ENCODE data around the gene TBC1D22A.

Gene TBC1D22A

GRCh38 chr22:46958658-46959057, 196.2 kb downstream of the TBC1D22A start:
- no peak for DNase-seq (ENCODE audit: low read depth)

DNA sequence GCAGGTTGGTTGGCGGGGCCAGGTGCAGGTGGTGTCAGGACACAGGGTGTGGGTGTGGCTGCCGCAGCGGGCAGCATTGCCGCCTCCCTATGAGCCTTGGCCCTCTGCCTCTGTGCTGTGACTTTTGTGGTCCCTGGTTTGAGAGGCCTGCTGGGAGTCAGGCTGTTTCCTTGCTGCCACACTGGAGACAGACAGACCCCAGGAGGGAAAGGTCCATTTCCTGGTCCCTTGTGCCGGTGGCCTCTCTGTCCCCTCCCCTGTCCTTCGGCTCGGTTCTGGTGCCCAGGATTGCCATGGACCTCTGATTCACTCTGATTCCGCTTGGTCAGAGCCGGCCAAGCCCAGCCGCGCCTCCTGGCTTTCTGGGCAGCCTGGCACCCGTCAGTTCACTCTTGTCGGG, 196.9 kb downstream of the TBC1D22A start:
- DNase-seq (ENCODE audit: low read depth), result no peak

- DNase-seq (ENCODE audit: low read depth), result no peak
Observed at GRCh38 chr22:46961591-46962295, 199.3 kb downstream of the TBC1D22A start.

DNA sequence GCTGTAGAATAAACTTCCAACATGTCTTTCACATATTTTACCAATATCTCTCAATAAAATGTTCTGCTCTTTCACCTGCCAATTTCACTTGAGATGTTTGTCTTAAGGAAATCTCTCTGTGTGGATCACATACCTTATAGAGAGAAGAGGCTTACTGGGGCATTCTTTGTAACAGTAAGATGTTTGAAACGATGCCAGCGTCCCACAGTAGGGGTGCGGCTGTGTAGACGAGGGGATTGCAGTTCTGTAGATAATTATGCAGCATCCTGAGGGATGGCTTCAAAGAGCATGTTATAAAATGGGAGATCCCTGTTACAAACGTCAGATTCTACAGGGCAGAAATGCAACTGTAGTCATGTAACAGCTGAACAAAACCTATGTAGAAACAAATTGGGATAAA, 200.0 kb downstream of the TBC1D22A start:
- no peak for DNase-seq (ENCODE audit: low read depth)

DNA sequence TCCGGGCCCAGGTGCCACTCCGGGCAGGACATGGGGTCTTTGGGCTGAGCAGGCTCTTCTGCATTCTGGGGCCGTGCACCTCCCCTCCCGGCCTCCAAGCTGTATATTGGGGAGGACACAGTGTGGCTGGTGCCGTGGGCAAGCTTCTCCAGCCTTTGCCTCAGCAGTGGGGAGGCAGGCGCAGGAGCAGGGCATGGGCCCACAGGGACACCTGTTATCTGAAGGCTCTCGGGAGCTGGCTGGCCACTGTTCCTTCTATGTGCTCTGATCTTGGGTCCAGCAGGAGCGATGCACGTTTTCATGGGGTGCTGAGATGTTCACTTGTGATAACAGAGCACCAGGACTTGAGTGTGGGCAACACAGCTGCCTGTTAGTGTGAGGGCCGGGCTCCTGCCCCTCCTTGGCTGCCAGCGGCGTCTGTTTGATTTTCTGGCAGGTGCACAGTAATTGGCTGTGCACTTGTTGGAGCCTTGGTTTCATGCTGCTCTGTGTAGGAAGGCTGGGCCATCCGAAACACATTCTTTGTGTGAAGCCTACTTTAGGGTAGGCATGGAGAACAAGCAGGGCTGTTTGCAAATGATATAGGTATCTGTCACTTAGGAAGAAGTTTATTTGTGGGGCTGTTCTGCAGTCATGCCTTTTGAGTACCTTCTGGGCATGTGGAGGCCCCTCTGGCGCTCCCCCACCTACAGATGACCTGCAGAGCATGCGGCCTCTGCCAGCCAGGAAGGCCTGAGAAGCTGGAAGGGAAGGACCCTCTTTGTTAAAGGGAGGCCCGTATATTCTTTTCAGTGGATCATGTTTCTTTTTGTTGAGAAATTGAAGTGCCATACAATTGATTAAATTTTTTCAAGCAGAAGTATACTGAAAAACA, 201.5 kb downstream of the TBC1D22A start:
- DNase-seq (ENCODE audit: low read depth), result no peak

DNA sequence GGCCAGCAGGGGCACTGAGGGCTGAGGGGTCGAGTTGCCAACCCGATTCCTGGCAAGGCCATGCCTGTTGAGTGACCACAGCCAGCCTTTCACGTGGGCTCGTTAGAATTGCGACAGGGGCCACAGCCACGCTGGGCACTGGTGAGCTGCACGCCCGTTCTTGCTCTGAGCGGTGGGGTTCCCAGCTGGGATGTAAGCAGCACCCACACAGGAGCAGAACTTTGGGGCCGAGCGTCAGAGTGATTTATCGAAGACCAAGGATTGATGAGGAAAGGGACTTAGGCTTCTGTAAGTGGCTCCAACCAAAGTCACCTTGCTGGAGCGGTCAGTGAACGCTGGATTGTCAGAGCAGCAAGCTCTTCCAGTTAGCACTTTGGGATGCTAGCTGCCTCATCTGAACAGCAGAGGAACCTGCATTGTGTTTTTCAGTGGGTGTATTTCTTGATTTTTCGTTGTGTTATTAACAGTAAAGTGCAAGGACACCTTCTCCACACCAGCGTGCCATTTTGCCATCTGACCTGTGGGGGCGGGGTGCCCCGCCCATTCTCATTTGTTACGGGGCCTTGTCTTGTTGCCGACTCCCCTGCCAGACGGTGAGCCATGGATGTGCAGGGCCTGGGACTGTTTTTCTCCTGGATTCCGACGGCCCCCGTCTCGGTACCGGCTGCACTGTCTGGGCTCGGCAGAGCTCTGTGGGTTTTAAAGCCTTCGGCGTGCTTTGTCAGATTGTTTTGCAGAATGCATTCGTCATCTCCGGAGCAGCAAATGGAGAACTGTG, 202.5 kb downstream of the TBC1D22A start:
- DNase-seq (ENCODE audit: low read depth), result no peak

DNA sequence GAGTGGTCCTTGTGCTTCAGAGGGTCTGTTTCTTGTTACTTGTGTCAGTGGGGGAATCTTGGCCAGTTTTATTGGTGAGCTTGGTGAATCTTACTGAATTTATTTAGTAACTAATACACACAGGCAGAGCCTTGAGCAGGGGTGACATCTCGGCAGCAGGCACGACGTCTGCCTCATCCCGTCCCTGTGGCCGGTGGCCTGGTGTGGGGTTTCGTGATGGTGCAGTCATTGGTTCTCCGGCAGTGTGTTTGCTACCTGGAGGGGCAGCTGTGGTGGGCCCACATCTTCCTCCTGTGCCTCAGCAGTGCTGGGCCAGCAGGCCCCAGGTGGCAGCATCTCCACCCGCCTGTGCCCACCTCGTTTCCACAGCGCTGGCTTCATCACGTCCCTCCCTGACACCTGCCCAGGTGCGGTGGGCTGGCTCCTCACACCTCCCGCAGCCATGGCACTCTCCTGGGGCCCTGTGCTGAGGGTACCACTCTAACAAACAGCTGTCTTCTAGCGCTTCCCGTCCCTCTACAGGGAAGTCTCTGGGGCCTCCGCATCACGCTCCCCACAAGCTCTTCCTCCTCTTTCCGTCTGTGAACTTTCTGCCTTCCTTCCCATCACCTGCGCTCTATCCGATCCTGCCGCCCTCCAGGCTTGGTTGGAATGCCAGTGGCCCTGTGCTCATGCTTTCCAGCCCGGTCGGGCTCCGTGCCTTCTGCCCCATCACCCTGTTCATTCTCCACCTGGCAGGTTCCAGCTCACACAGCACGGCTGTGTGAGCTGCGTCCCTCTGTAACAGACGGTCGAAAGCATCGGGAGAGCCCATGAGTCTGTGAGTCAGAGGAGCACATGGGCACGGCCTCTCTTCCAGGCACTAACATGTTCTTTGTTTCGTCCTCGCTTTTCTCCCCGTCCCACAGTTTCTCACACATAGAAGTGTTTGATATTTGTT, 203.4 kb downstream of the TBC1D22A start:
- no peak for DNase-seq (ENCODE audit: low read depth)

GRCh38 chr22:46966495-46966845, 204.0 kb downstream of the TBC1D22A start:
- no peak for DNase-seq (ENCODE audit: low read depth)

DNA sequence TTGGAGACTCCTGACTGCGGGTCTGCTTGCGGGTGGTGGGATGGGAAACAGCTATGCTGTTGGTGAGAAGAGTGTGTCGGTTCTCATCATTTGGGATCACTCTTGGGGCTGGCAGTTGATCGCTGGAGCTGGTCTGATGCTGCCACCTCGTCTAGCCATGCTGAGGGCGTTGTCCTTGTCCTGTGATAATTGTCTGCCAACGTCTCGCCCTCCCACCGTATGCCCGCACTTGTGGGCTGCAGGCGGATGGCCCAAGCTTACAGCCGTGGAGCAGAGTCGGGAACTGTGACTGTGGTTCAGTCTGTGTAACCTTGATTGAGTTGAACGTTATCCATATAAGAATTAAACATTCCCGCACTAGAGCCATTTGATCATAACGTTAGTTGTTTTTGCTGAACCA, 204.4 kb downstream of the TBC1D22A start:
- DNase-seq (ENCODE audit: low read depth), result no peak

GRCh38 chr22:46967445-46968358, 205.3 kb downstream of the TBC1D22A start:
- DNase-seq (ENCODE audit: low read depth), result no peak

- no peak for DNase-seq (ENCODE audit: low read depth)
Observed at GRCh38 chr22:46968359-46968740, 205.9 kb downstream of the TBC1D22A start.

DNA sequence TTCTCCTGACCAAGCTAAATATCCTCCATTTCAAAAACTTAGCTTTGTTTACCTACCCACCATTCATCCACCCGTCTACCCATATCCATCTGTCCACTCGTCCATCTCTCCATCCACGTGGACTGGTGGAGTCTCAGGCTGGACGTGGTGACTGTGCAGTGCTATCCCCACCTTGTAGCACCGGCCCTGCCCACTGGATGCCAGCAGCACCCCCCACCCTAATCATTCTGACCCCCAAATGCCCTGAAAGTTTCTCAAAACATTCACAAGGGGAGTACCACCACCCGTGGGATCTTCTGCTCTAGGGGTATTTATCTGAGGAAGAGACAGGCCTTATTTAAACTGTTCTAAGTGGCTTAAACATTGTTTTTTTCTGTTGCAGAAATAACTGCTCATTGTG, 206.4 kb downstream of the TBC1D22A start:
- DNase-seq (ENCODE audit: low read depth), result no peak

- DNase-seq (ENCODE audit: low read depth), result no peak
Observed at GRCh38 chr22:46969491-46969890, 207.0 kb downstream of the TBC1D22A start.

DNA sequence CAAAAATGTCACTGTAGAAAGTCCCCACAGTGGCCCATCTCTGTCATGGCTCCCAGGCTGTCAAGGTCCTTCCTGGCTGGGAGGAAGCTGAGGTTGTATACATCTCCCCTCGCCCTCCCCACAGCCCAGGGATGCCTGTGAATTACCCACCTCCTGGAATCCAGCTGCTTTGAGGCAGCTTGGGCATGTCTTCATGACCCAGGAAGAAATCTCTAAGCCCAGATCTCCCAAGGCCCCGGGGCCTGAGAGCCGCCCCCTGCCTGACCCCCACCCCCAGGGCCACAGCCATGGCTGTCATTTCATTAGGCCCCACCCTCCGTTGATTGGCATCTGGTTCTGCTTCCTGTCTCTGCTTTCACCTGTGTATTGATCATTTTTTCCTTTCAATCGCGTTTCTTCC, 207.5 kb downstream of the TBC1D22A start:
- no peak for DNase-seq (ENCODE audit: low read depth)

DNA sequence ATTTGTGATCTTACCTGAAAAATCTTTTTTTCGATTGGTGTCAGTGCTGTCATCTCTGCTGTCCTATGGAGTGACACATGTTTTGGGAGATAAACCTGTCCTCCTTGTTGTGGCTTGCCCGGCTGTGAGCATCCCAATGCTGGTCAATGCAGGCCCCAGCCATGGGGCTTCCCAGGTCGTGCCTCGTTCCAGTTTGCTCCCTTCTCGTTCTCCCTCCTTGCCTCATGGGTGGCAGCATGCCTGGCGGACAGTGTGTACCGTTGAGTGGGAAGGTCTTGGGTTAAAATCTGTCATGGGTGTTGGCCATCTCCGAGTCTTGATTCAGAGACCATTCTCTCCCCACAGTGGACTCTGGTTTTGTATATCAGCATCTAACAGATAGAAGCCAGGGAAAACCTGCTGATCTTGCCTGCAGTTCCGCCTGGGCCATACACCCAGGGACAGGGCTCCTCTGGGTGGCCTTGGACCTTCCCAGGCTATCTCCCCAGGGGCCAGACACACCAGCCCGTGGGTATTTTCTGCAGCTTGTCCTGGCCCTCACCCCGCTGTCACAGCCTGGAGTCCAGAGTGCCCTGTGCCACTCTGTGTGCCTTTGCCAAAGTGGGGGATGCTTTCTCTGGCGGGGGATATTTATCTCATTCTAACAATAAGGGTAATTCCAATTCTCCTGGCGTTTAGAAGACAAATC, 208.1 kb downstream of the TBC1D22A start:
- no peak for DNase-seq (ENCODE audit: low read depth)

GRCh38 chr22:46971099-46971763, 208.8 kb downstream of the TBC1D22A start:
- DNase-seq (ENCODE audit: low read depth), result peak; percentile 22

DNA sequence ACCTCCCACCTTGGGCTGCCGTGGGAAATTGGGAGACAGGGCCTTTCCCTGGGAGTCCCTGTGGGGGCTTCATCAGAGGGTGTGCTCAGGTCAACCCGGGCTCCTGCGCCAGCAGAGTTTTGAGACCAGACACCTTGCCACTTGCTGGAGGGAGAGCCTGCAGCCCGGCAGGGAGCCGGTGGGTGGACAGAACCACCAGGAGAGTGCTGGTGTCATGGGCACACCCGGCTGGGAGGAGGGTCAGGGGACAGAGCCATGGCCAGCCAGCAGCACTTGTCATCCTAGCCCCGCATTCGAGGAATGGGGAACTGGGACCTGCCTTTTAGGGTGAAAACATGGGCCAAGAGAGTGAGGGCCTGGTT, 209.3 kb downstream of the TBC1D22A start:
- DNase-seq (ENCODE audit: low read depth), result no peak

- no peak for DNase-seq (ENCODE audit: low read depth)
Observed at GRCh38 chr22:46972256-46972655, 209.8 kb downstream of the TBC1D22A start.

Measured in fibroblast of gingiva (primary cell).